HL-60 (cell line): ENCODE data around the gene RENBP.

Source experiments
- GABPA ChIP-seq: IDR thresholded peaks from 2 replicates; pipeline ENCODE4 v1.6.1; 2012; ENCODE audit warnings: low read depth
- POLR2AphosphoS5 ChIP-seq: IDR thresholded peaks from 2 replicates; pipeline ENCODE4 v1.6.1; 2012; ENCODE audit warnings: low read depth
- REST ChIP-seq: IDR thresholded peaks from 2 replicates; pipeline ENCODE4 v1.6.1; 2012; ENCODE audit warnings: low read depth; ENCODE audit not compliant: insufficient replicate concordance
- TF ChIP-seq, protein P1 (sequence below): IDR thresholded peaks from one replicate; pipeline ENCODE4 v1.5.1; 2011; ENCODE audit warnings: low read length, control low read depth, inconsistent platforms; ENCODE audit not compliant: insufficient read depth

DNA sequence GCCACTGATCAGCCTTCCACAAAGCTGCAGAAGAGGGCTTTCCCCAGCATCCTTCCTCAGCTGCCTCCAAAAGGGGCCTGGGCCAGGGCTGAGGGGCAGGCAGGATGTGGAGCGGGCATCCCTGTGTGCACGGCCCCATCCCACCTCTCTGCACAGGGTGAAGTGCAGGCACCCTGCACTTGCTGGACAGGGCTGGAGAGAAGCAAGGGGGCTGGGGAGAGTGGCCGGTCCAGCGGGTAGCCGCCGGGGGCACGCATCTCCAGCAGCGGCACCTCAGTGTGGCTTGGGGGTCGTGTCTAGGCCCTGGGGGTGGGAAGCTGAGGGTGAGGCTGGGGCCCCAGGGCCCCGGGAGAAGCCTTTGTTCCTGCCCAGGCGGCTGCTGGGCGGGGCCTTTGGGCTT is 37.0 kb downstream of the RENBP start:
- TF ChIP-seq, protein P1, sequence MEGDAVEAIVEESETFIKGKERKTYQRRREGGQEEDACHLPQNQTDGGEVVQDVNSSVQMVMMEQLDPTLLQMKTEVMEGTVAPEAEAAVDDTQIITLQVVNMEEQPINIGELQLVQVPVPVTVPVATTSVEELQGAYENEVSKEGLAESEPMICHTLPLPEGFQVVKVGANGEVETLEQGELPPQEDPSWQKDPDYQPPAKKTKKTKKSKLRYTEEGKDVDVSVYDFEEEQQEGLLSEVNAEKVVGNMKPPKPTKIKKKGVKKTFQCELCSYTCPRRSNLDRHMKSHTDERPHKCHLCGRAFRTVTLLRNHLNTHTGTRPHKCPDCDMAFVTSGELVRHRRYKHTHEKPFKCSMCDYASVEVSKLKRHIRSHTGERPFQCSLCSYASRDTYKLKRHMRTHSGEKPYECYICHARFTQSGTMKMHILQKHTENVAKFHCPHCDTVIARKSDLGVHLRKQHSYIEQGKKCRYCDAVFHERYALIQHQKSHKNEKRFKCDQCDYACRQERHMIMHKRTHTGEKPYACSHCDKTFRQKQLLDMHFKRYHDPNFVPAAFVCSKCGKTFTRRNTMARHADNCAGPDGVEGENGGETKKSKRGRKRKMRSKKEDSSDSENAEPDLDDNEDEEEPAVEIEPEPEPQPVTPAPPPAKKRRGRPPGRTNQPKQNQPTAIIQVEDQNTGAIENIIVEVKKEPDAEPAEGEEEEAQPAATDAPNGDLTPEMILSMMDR, result no peak
- TF ChIP-seq POLR2AphosphoS5, result no peak
- no peak for TF ChIP-seq REST
- no peak for TF ChIP-seq GABPA
